Muscle layer of colon (tissue), 2 donors: ENCODE data around the gene HMGCL.

Source experiments
- H3K27ac ChIP-seq: one replicate; pipeline ENCODE4 v1.7.0; 2013; ENCODE audit warnings: low read depth, mild to moderate bottlenecking, low read length, moderate library complexity
- H3K27me3 ChIP-seq, 2 donors: one replicate each; pipeline ENCODE4 v1.7.0; 2013; ENCODE audit warnings: low read length in 2 of 2, mild to moderate bottlenecking in 2 of 2; ENCODE audit not compliant: insufficient read depth in 2 of 2, control insufficient read depth in 1 of 2
- H3K36me3 ChIP-seq: one replicate; pipeline ENCODE4 v1.7.0; 2013; ENCODE audit warnings: mild to moderate bottlenecking, low read length; ENCODE audit not compliant: insufficient read depth
- H3K4me1 ChIP-seq: one replicate; pipeline ENCODE4 v1.7.0; 2013; ENCODE audit warnings: mild to moderate bottlenecking, low read length; ENCODE audit not compliant: insufficient read depth
- H3K4me3 ChIP-seq, 2 donors: one replicate each; pipeline ENCODE4 v1.7.0; 2013; ENCODE audit warnings: low read length in 2 of 2, low read depth in 1 of 2, mild to moderate bottlenecking in 1 of 2, moderate library complexity in 1 of 2
- H3K9ac ChIP-seq: one replicate; pipeline ENCODE4 v1.7.0; 2013; ENCODE audit warnings: low read length
- H3K9me3 ChIP-seq: one replicate; pipeline ENCODE4 v1.7.0; 2013; ENCODE audit warnings: mild to moderate bottlenecking, low read length
- donor health status: abdominal sarcoma.
- donor health status: Adenocarcinoma of cecum.

HMGCL gene

DNA sequence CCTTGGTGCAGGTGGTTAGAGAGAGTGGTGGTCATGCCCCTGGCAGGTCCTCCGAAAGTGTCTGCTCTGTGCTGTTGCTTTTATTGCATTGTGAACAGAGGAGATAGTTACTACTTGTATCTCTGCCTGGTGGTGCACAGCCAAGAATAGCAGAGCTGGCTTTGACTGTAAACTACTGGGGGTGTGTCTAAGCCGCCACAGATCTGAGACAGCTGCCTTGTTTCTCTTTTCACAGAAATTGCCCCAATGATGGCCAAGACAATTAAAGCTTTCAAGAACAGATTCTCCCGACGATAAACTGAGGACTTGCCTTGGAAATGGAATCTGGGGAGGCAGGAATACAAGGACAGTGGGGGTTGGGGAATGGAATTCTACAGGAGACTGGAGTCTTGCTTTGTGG lies 66.0 kb downstream of the HMGCL start:
- Histone ChIP-seq H3K4me1 (peaks cover 21% of the 10 kb centered on the region), H3K36me3 (peaks cover 77% of the 10 kb centered on the region)

DNA sequence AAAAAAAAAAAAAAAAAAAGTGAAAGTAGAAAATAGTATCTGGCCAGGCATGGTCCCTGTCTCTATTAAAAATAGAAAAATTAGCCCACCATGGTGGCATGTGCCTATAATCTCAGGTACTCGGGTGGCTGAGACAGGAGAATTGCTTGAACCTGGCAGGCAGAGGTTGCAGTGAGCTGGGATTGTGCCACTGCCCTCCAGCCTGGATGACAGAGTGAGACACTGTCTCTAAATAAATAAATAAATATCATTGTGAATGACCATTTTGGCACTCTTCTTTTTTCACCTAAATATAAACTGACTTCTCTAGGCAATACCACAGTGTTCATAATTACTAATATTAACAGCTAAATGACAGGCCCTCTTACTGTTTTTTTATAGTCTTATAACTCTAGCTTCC lies 67.4 kb downstream of the HMGCL start:
- no peaks in the 10 kb centered on the region for H3K9me3 ChIP-seq
- no peaks in the 10 kb centered on the region for H3K27me3 ChIP-seq
- H3K9ac ChIP-seq, result no peak overlapping the region
- peaks cover 13% of the 10 kb centered on the region for H3K4me1 ChIP-seq
- no peak overlapping the region for H3K27ac ChIP-seq
- peaks cover 90% of the 10 kb centered on the region for H3K36me3 ChIP-seq
- no peak overlapping the region for H3K4me3 ChIP-seq

More for the DNA sequence above, 66.0 kb downstream of the HMGCL start:
- H3K9me3 ChIP-seq, result no peaks in the 10 kb centered on the region
- H3K4me3 ChIP-seq, result no peak overlapping the region
- H3K9ac ChIP-seq, result no peak overlapping the region
- H3K27ac ChIP-seq, result no peak overlapping the region
- no peaks in the 10 kb centered on the region for H3K27me3 ChIP-seq

DNA sequence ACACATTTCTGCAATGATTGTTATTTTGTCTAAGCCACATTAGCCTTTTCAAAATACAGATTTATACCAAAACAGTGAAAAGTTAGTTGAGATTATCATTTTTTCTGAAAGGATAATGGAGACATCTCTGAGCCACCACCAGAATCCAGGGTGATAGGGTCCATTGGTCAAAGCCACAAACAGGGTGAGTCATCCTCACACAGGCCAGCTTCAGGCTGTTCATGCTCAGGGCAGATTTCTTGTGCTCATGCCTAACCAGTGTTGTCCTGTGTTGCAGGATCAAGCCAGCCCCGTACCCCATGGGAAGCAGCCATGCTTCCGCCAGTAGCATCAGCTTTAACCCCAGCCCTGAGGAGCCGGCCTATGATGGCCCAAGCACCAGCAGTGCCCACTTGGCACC lies 68.6 kb downstream of the HMGCL start:
- Histone ChIP-seq H3K27ac (no peak overlapping the region), H3K4me1 (peaks cover 13% of the 10 kb centered on the region)

DNA sequence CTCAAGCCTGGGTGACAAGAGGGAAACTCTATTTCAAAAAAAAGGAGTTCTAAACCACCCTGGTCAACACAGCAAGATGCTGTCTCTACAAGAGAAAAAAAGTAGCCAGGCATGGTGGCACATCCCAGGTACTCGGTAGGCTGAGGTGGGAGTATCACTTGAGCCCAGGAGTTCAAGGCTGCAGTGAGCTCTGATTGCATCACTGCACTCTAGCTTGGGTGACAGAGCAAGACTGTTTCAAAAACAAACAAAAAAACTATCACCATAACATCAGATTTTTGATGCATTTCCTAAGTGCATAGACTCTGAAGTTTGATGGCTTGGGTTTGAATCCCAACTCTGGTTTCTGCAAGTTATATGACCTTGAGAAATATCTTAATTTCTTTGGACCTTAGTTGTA lies 72.3 kb downstream of the HMGCL start:
- no peak overlapping the region for H3K4me3 ChIP-seq
- peaks cover 73% of the 10 kb centered on the region for H3K36me3 ChIP-seq
- H3K27me3 ChIP-seq, result no peaks in the 10 kb centered on the region
- H3K9ac ChIP-seq, result no peak overlapping the region
- H3K4me1 ChIP-seq, result peaks cover 6% of the 10 kb centered on the region
- no peak overlapping the region for H3K27ac ChIP-seq
- no peaks in the 10 kb centered on the region for H3K9me3 ChIP-seq

More for the DNA sequence above, 68.6 kb downstream of the HMGCL start:
- peaks cover 90% of the 10 kb centered on the region for H3K36me3 ChIP-seq
- H3K9ac ChIP-seq, result no peak overlapping the region
- no peaks in the 10 kb centered on the region for H3K9me3 ChIP-seq
- H3K27me3 ChIP-seq, result no peaks in the 10 kb centered on the region
- H3K4me3 ChIP-seq, result no peak overlapping the region
